Activated CD8-positive, alpha-beta T cell treated with anti-CD3 and anti-CD28 coated beads for 36 hours (primary cell): Measurements from ENCODE around the gene ACAD9. TPM values are rescaled to one million over a fixed set of nuclear protein-coding genes. Genes with fewer than 3 reads are reported as not detected.

Experiments used
- total RNA-seq, 2 experiments: library from RNA; stranded (reverse); gene quantifications; one replicate each; pipeline ENCODE4 v1.2.3, GENCODE V29; 2021

The ACAD9 gene
- total RNA-seq, 2 experiments from 2014 or later, result 50.1 to 50.5 TPM

Other genes starting within 250 kb of the ACAD9 start
- gene RPN1, start 228.8 kb upstream of the ACAD9 start, total RNA-seq, result 100 to 1,000 TPM; 133 TPM
- gene RAB7A, start 153.4 kb upstream of the ACAD9 start, total RNA-seq, result 100 to 1,000 TPM; 304 to 322 TPM
- gene CFAP92, start 114.5 kb downstream of the ACAD9 start, total RNA-seq, result under 1 TPM; 0.38 to 0.83 TPM
- under 1 TPM; 0.16 to 0.38 TPM for gene EFCC1, start 121.7 kb downstream of the ACAD9 start, total RNA-seq
- gene GP9, start 181.2 kb downstream of the ACAD9 start, total RNA-seq, result not detected
- 10 to 100 TPM; 41.6 to 44.1 TPM for gene RAB43, start 242.2 kb downstream of the ACAD9 start, total RNA-seq